Loucy (cell line): ENCODE measurements around the gene TMEM272.

Source experiments
- CTCF ChIP-seq: fragments of 200-600 bp; sonication (generic); conservative IDR thresholded peaks from 2 replicates; pipeline ENCODE4 v1.5.1; 2014; ENCODE audit warnings: mild to moderate bottlenecking, antibody characterized with exemption, low read length
- EZH2phosphoT487 ChIP-seq: fragments of 200-600 bp; IDR thresholded peaks from 2 replicates; pipeline ENCODE4 v1.6.1; 2018; ENCODE audit warnings: antibody characterized with exemption, mild to moderate bottlenecking, moderate library complexity, borderline replicate concordance

DNA sequence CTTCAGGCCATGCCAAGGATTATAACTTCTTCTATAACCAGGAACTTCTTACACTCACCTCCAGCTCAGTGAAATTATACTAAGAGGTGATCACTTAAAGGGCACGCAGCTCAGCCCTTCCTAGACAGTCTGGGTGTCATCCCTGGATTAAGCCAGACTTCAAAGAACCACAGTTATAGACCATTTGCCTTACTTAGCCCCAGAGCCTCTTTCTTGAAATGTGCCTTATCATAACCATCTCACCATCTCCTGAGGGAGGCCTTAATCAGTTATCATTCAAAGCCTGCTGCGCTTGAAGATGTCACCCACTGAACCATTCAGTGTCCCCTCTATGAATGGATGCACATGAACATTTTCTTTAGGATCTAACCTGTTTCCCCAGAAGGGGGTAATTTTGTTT lies 30.9 kb downstream of the TMEM272 start:
- TF ChIP-seq CTCF (no peak), EZH2phosphoT487 (no peak)
